Adrenal gland (tissue), 19 donors: Measurements from ENCODE around the gene PCBD2. TPM values are rescaled to one million over a fixed set of nuclear protein-coding genes. Genes with fewer than 3 reads are reported as not detected.
"Not testable (repeated sequence)": the region's sequence is repeated elsewhere in the genome, so short reads cannot be mapped to it uniquely, and the experiment has no call there.

ENCODE experiments used
- DNase-seq, 7 donors: peaks; one replicate each; pipeline ENCODE4 v3.0.0-alpha.2; 2019 to 2020
- H3K27ac ChIP-seq, 5 donors: fragments of 200-600 bp; sonication (generic) in 4 of 5; 1 replicate in 3 of 5; 2 replicates in 2 of 5; pipeline versions ENCODE4 v1.5.1 to v1.8.0; 2016 to 2020; ENCODE audit warnings: mild to moderate bottlenecking in 1 of 5
- H3K27me3 ChIP-seq: fragments of 200-600 bp; 2 replicates; pipeline ENCODE4 v1.8.0; 2021
- H3K36me3 ChIP-seq, 2 donors: fragments of 200-600 bp; replicated peaks in 1 of 2; 1 replicate in 1 of 2; 2 replicates in 1 of 2; pipeline versions ENCODE4 v1.5.1 to v1.8.0; 2018 to 2022
- H3K4me1 ChIP-seq, 2 donors: fragments of 200-600 bp; replicated peaks in 1 of 2; 1 replicate in 1 of 2; 2 replicates in 1 of 2; pipeline versions ENCODE4 v1.5.1 to v1.8.0; 2018 to 2021
- H3K4me3 ChIP-seq, 4 donors: fragments of 200-600 bp; sonication (generic) in 3 of 4; one replicate each; pipeline ENCODE4 v1.5.1; 2016 to 2018
- H3K9me3 ChIP-seq, 3 donors: fragments of 200-600 bp; sonication (generic) in 1 of 3; replicated peaks in 1 of 3; 1 replicate in 2 of 3; 2 replicates in 1 of 3; pipeline versions ENCODE4 v1.5.1 to v1.8.0; 2016 to 2021
- CTCF ChIP-seq, 6 experiments: fragments of 450-650 bp in 4 of 6; fragments of 200-600 bp in 2 of 6; sonication (generic) in 1 of 6; IDR thresholded peaks; 1 replicate in 5 of 6; 2 replicates in 1 of 6; pipeline versions ENCODE4 v1.5.1 to v1.8.0; 2016 to 2021; ENCODE audit warnings: antibody characterized with exemption in 6 of 6, mild to moderate bottlenecking in 2 of 6, moderate library complexity in 1 of 6
- POLR2A ChIP-seq, 2 donors: fragments of 450-650 bp; IDR thresholded peaks; one replicate each; pipeline ENCODE4 v1.6.1; 2017; ENCODE audit warnings: antibody characterized with exemption in 2 of 2, mild to moderate bottlenecking in 2 of 2, moderate library complexity in 1 of 2
- WGBS, 4 donors: extraction: QIAGEN DNeasy Blood & Tissue Kit in 2 of 4; methylation state at CpG; one replicate each; pipeline versions ENCODE4 v1.1.5 to v1.1.7; 2013 to 2017; 5-methylcytosine and 5-hydroxymethylcytosine counted together
- intact Hi-C, 2 donors: fragments of 100-400 bp; cut with DNase I; formaldehyde crosslinking; loops; one replicate each; pipeline versions ENCODE4 v1.14.1 to v1.15.0; 2022 to 2023
- long read RNA-seq, 10 donors: library from polyadenylated mRNA in 3 of 10; unstranded in 2 of 10; stranded (forward) in 1 of 10; transcript quantifications; one replicate each; pipeline ENCODE4 v2.0.0 and lab custom pipeline, GENCODE V29; 2021 to 2026
- polyA plus RNA-seq, 3 donors: library from polyadenylated mRNA; stranded (reverse); fragments of 200-250 nt in 2 of 3; fragments of 350-450 nt in 1 of 3; fragmentation: Illumina TruSeq in 1 of 3; extraction: RNeasy Lipid Tissue Mini Kit (QIAGEN cat#74804) in 1 of 3; gene quantifications; one replicate each; pipeline ENCODE4 v1.2.3, GENCODE V29; 2013 to 2014
- total RNA-seq, 9 donors: library from RNA; depleted of rRNA in 4 of 9; stranded (reverse); fragments of >200 nt in 4 of 9; fragments of 120-200 nt in 1 of 9; fragmentation: NEBNext Ultra II Directional in 1 of 9; extraction: Animal tissue kit (Norgen Biotek cat#: 25700) in 1 of 9; gene quantifications; one replicate each; pipeline versions ENCODE4 v1.1.0 to v1.2.4, GENCODE V29; 2013 to 2023
- donor health status: healthy with polysubstance abuse.
- donor health status: Bipolar disorder and iron deficiency.
- donor health status: DM: yes; HTN: yes; CAD: no.
- donor health status: DM: no; HTN: no; CAD: no.
- donor health status: DM: no; HTN: no; CAD: no.
- donor health status: DM: yes; HTN: yes; CAD: no.

Gene PCBD2
- 10 to 100 TPM in 7 of 9 donors, 1 to 10 TPM in 2; 7.1 to 19.5 (median 15.0) TPM for total RNA-seq
- 10 to 100 TPM in 1 of 3 donors, 1 to 10 TPM in 2; 3.9 to 13.1 (median 6.6) TPM for polyA plus RNA-seq
- long read RNA-seq, donor 1, partial matches to known transcripts: 0 of 2 reads
- long read RNA-seq, donor 1, other reads (novel, unspliced or antisense): 0 of 2 reads
- long read RNA-seq, donor 2, partial matches to known transcripts: 0 of 4 reads
- long read RNA-seq, donor 2, other reads (novel, unspliced or antisense): 0 of 4 reads
- long read RNA-seq, donor 3, partial matches to known transcripts: 0 of 2 reads
- long read RNA-seq, donor 3, other reads (novel, unspliced or antisense): 0 of 2 reads
- long read RNA-seq, donor 4, transcript PCBD2-201 (4 exons, 1,223 nt): major isoform, 6 of 9 reads
- long read RNA-seq, donor 4, partial matches to known transcripts: 0 of 9 reads
- long read RNA-seq, donor 4, other reads (novel, unspliced or antisense): 3 of 9 reads
- long read RNA-seq, donor 5, transcript PCBD2-201 (4 exons, 1,223 nt): major isoform, 24 of 33 reads
- long read RNA-seq, donor 5, partial matches to known transcripts: 1 of 33 reads
- long read RNA-seq, donor 5, other reads (novel, unspliced or antisense): 8 of 33 reads
- long read RNA-seq, donor 6, transcript PCBD2-201 (4 exons, 1,223 nt): major isoform, 6 of 8 reads
- long read RNA-seq, donor 6, partial matches to known transcripts: 0 of 8 reads
- long read RNA-seq, donor 6, other reads (novel, unspliced or antisense): 2 of 8 reads
- long read RNA-seq, donor 7, partial matches to known transcripts: 0 of 2 reads
- long read RNA-seq, donor 7, other reads (novel, unspliced or antisense): 0 of 2 reads
- long read RNA-seq, donor 8, transcript PCBD2-201 (4 exons, 1,223 nt): major isoform, 7 of 12 reads
- long read RNA-seq, donor 8, partial matches to known transcripts: 5 of 12 reads
- long read RNA-seq, donor 8, other reads (novel, unspliced or antisense): 0 of 12 reads
- long read RNA-seq, donor 9, partial matches to known transcripts: 0 of 3 reads
- long read RNA-seq, donor 9, other reads (novel, unspliced or antisense): 0 of 3 reads
- long read RNA-seq, donor 10, partial matches to known transcripts: 0 of 1 reads
- long read RNA-seq, donor 10, other reads (novel, unspliced or antisense): 0 of 1 reads

GRCh38 chr5:134904610-134905245 is at the start of gene PCBD2:
PCBD2 (plus strand) TSS chr5:134905131; CDS start chr5:134905140, 9 bp downstream.
- no peaks in the 10 kb centered on the region for H3K9me3 ChIP-seq
- no peaks in the 10 kb centered on the region for H3K27me3 ChIP-seq
- peak within 1 kb of the TSS; percentile 75 to 82 (median 76) for H3K4me3 ChIP-seq
- peak; percentile 89 to 94 (median 92) for DNase-seq
- intact Hi-C loops: loop anchor here (10.0 kb wide), 2 partner anchors 60 to 160 kb away; partner anchors contain the start of gene C5orf24 (in 1 of the 2)
- WGBS, 4 donors: 0% methylated on average over 3 to 84 of the region's 84 CpGs
- peak; percentile 67 to 97 (median 82) for TF ChIP-seq CTCF (IDR thresholded peaks at IDR 0.05)
- TF ChIP-seq POLR2A (IDR thresholded peaks at IDR 0.05): peak; percentile 64 to 76
- H3K36me3 ChIP-seq: peaks cover 0 to 2% of the 10 kb centered on the region in 2 donors
- H3K4me1 ChIP-seq: peaks cover 0 to 3% of the 10 kb centered on the region in 2 donors
- H3K27ac ChIP-seq: peak within 1 kb of the TSS; percentile 57 to 99 (median 98)

DNA sequence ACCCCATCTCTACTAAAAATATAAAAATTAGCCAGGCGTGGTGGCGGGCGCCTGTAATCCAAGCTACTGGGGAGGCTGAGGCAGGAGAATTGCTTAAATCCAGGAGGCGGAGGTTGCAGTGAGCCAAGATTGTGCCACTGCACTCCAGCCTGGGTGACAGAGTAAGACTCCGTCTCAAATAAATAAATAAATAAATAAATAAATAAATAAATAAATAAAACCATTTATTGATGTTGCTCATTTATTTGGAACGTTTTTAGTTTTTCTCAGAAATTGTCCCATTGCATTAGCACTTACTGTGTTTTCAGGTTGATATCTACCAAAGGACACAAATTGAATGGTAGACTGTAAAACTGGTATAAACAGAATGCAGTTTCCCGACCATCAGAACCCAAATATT is 48.5 kb upstream of the PCBD2 start:
- 89 to 94% (median 92%) methylated on average over 7 of the region's 7 CpGs for WGBS, 4 donors
- H3K36me3 ChIP-seq: peaks cover 0 to 53% of the 10 kb centered on the region in 2 donors
- H3K27ac ChIP-seq, H3K4me1 ChIP-seq, DNase-seq, H3K4me3 ChIP-seq, intact Hi-C loops, H3K27me3 ChIP-seq, H3K9me3 ChIP-seq: not testable (repeated sequence)

- Histone ChIP-seq H3K4me3 (no peak overlapping the region), H3K36me3 (peaks cover 0 to 53% of the 10 kb centered on the region in 2 donors), H3K4me1 (peaks cover 0 to 4% of the 10 kb centered on the region in 2 donors), H3K27ac (no peak overlapping the region), H3K9me3 (no peaks in the 10 kb centered on the region), H3K27me3 (no peaks in the 10 kb centered on the region)
- intact Hi-C loops: no loop called here
- TF ChIP-seq POLR2A (IDR thresholded peaks at IDR 0.05) (no peak), CTCF (IDR thresholded peaks at IDR 0.05) (no peak)
- no peak for DNase-seq
- 51 to 71% (median 57%) methylated on average over 3 of the region's 3 CpGs for WGBS, 4 donors
Observed at GRCh38 chr5:134857401-134857800, 47.5 kb upstream of the PCBD2 start.

DNA sequence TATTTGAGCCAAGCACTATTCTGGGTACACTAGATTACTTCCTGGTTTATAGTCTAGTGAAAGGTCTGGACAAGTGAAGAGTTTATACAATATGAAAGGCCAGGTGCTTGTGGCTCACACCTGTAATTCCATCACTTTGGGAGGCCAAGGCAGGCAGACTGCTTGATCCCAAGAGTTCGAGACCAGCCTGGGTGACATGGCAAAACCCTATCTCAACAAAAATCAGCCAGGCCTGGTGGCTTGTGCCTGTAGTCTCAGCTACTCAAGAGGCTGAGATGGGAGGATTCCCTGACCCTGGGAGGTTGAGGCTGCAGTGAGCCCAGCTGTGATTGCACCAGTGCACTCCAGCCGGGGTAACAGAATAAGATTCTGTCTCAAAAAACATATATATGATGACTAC is 40.2 kb upstream of the PCBD2 start:
- TF ChIP-seq CTCF (IDR thresholded peaks at IDR 0.05) (no peak), POLR2A (IDR thresholded peaks at IDR 0.05) (no peak)
- 78 to 97% (median 91%) methylated on average over 2 of the region's 2 CpGs for whole genome bisulfite sequencing, 4 donors
- Histone ChIP-seq H3K27me3 (no peaks in the 10 kb centered on the region), H3K36me3 (peaks cover 0 to 14% of the 10 kb centered on the region in 2 donors), H3K27ac (no peak overlapping the region), H3K4me3 (no peak overlapping the region), H3K4me1 (no peaks in the 10 kb centered on the region), H3K9me3 (no peaks in the 10 kb centered on the region)
- DNase-seq: no peak
- intact Hi-C loops: no loop called here
